Left renal cortex interstitium (tissue), 4 donors: Measurements from ENCODE around the gene EPC2. TPM values are rescaled to one million over a fixed set of nuclear protein-coding genes. Genes with fewer than 3 reads are reported as not detected.
A peak's percentile ranks its signal among the peaks of the same experiment; 100 is the strongest.

Source experiments
- DNase-seq, 4 donors: peaks; one replicate each; pipeline ENCODE4 v3.0.0-alpha.2; 2013; ENCODE audit warnings: low read depth in 4 of 4, low spot score in 2 of 4, missing footprints in 1 of 4
- polyA plus RNA-seq, 4 donors: library from polyadenylated mRNA; unstranded; fragments of 120-200 nt; gene quantifications; one replicate each; pipeline ENCODE4 v1.2.1, GENCODE V29; 2013; ENCODE audit not compliant: insufficient read length in 4 of 4

Gene EPC2
- polyA plus RNA-seq, 4 donors = 43.9 to 51.4 (median 47.1) TPM

DNA sequence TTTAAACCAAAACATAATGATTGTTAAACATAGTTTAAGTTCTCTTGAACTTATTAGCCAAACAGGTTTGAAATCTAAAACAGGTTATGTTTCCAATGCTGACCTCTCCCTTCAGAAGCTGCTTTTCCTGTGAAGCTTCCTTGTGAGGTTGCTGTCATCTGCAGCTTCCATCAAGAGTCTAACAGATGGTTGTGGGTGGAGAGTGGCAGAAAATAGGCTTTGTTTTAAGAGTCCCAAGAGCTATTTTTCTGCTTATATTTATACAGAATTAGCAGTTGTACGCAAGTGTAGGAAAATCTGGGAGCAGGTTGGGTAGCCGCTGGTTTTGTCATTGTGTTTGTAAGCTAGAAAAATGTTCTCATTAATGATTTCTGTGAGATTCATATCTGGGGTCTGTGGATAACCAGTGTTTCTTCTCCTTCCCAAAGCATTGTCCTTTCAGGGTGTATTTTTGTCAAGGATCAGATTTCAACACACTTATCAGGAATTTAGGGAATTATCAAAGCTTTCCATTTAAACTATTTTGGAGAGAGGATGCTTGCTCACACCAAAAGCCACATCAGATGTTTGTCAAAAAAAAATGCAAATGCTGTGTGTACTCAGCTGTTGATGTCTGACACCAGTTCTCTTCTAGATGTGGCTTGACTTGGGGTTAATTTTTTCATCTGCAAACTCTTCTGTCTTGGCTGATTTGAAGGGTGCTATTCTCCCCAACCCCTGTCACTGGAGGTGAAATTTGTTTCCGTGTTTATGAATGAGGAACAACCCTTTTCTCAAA is 152.4 kb downstream of the EPC2 start:
- DNase-seq = no peak

- no peak for DNase-seq
These were observed 158.1 kb downstream of the EPC2 start for GRCh38 chr2:148802448-148803220.

DNA sequence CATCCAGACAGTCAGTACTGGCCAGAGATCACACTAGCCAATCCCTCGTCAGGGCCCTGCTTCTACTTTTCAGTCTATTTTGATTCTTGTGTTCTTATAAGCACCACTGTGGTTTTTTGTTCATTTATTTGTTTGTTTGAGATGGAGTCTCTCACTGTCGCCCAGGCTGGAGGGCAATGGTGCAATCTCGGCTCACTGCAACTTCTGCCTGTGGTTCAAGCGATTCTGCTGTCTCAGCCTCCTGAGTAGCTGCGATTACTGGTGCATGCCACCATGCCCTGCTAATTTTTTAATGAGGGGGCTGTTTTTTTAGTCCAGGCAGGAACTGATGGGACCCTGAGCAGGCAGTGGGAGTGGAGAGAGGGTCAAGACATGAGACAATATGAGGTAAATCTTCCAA is 165.5 kb downstream of the EPC2 start:
- no peak for DNase-seq

- no peak for DNase-seq
These were observed 167.8 kb downstream of the EPC2 start for GRCh38 chr2:148812306-148812705.

DNA sequence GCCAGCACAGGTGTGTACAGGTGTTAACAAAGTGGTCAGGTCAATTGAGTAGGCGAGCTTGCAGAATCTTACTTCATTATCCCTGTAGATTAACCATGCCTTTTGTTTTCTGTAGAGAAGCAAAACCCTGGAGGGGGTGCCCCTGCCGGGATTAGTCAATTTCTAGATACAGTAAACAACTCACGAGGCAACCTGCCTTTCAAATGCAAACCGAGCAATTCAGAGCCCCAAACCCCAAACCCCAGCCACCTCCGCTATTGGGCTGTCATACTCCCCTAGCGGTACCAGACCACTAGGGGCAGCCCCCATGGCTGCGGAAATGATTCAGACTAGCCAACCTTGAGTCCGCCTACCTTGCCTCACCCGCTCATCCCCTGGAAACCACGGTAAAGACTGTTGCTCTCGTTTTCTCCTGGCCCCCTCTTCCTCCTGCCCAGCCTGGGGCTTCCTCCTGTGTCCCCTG is 169.1 kb downstream of the EPC2 start:
- DNase-seq = no peak

DNA sequence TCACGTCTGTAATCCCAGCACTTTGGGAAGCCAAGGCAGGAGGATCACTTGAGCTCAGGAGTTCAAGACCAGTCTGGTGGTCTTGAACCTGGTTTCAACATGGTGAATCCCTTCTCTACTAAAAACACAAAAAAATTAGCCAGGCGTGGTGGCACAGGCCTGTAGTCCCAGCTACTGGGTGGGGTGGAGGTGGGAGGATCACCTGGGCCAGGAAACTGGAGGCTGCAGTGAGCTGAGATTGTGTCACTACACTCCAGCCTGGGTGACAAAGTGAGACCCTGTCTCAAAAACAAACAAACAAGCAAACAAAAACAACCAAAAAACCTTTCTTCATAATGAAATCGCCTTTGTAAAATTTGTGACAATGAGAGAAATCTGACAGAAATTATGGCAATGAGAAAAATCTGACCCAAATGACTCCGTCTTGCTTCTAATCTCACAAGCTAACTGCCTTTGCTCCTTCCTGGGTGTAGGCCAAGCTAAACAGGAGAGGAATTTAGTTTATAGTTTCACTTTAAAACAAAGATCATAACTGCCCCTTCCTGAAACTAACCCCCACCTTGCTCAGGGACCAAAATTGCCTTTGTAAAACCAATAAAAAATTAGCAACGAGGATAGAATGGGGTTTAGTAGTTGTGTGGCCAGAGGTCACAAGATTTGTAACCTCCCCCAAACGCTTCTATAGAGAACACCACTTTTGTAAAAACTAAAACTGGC is 169.8 kb downstream of the EPC2 start:
- peak in 1 of 4 donors; percentile 38 for DNase-seq

DNA sequence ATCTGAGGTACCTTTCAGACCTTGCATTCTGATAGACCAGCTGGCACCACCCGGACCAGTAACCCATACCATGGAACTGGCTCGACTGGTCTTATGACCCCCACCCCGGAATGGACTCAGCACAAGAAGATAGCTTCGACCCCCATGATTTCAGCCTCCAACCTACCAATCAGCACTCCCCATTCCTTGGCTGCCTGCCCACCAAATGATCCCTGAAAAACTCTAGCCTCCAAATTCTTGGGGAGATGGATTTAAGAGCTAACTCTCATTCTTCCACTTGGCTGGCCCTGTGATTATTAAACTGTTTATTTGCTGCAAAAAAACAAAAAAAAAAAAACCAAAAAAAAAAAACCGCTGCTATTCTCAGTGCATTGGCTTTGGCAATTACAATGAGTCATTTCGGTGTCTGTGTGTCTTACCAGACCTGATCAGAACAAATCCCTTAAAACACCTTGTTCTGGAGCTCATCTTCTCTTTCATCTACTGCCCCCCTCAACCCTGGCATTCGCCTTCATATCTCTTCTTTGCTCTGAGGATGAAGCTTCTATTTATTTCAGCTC is 170.4 kb downstream of the EPC2 start:
- DNase-seq = no peak

DNA sequence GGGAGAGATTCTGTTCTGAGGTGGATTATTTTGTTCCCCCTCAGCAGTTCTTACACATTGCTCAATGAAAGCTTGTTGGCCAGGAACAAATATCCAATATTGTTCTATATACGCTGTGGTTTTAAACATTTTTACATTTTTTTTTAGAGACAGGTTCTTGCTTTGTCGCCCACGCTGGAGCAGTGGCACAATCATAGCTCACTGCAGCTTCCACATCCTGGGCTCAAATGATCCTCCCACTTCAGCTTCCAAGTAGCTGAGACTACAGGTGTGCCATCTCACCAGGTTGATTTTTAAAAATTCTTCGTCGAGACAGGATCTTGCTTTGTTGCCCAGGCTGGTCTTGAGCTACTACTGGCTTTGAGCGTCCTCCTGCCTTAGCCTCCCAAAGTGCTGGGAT is 171.6 kb downstream of the EPC2 start:
- DNase-seq = no peak

- no peak for DNase-seq
These were observed 172.7 kb downstream of the EPC2 start for GRCh38 chr2:148817210-148817708.

- no peak for DNase-seq
These were observed 174.6 kb downstream of the EPC2 start for GRCh38 chr2:148819019-148819585.

- DNase-seq = no peak
These were observed 179.6 kb downstream of the EPC2 start for GRCh38 chr2:148824190-148824589.

- DNase-seq = no peak
These were observed 182.2 kb downstream of the EPC2 start for GRCh38 chr2:148826791-148827190.

DNA sequence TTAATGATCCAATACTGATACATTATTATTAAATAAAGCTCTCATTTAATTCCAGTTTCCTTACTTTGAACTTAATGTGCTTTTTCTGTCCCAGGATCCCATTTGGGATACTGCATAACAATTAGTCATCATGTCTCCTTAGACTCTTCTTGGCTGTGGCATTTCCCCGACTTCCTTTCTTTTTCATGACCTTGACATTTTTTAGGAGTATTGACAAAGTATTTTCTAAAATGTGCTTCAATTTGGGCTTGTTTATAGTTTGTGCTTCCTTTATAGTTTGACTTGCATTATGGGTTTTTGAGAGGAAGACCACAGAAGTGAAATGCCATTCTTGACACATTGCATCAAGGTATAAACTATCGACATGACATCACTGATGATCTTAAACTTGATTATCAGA is 184.4 kb downstream of the EPC2 start:
- DNase-seq = no peak

DNA sequence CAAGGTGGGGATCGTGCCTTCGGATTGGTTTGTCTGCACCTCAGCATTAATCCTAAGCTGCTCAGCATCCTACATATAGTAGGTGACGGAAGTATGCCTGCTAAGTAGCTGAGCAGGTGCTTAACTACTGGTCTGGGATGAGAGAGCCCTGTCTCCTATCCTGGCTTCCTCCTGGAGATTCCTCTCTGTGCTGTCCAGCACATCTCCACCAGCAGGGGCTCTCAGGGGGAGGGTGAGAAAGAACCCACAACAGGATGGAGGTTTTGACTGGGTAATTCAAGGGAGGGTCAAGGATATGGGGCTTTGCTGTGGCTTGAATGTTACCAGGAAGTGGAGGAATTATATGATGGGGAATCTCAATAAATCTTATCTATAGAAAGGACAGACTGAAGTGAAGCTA is 185.1 kb downstream of the EPC2 start:
- no peak for DNase-seq

GRCh38 chr2:148832637-148833036 is 188.1 kb downstream of the EPC2 start:
- no peak for DNase-seq

Other genes with a start within 250 kb of the EPC2 start
- 1 to 10 TPM; 3.8 to 5.7 (median 4.0) TPM for gene KIF5C, start 230.5 kb downstream of the EPC2 start, polyA plus RNA-seq